GM10266 (cell line): ENCODE results near the gene ZNF215.

Experiments used
- DNase-seq: peaks from one replicate; pipeline ENCODE4 v3.0.0; 2012; ENCODE audit errors: extremely low spot score
- TF ChIP-seq, protein P1 (sequence below): IDR thresholded peaks from 2 replicates; pipeline ENCODE4 v1.5.1; 2012; ENCODE audit warnings: mild to moderate bottlenecking, low read depth; ENCODE audit not compliant: control insufficient read depth, insufficient read depth; ENCODE audit errors: missing control alignments

ZNF215 gene

DNA sequence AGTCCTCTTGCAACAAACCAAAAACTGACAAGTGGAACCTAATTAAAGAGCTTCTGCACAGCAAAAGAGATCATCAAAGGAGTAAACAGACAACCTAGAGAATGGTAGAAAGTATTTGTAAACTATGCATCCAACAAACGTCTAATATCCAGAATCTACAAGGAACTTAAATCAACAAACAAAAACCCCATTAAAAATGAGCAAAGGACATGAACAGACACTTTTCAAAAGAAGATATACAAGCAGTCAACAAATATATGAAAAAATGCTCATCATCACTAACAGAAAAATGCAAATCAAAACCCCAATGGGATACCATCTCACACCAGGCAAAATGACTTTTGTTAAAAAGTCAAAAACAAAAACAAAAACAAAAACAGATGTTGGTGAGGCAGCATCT lies 60.3 kb downstream of the ZNF215 start:
- TF ChIP-seq, protein P1, sequence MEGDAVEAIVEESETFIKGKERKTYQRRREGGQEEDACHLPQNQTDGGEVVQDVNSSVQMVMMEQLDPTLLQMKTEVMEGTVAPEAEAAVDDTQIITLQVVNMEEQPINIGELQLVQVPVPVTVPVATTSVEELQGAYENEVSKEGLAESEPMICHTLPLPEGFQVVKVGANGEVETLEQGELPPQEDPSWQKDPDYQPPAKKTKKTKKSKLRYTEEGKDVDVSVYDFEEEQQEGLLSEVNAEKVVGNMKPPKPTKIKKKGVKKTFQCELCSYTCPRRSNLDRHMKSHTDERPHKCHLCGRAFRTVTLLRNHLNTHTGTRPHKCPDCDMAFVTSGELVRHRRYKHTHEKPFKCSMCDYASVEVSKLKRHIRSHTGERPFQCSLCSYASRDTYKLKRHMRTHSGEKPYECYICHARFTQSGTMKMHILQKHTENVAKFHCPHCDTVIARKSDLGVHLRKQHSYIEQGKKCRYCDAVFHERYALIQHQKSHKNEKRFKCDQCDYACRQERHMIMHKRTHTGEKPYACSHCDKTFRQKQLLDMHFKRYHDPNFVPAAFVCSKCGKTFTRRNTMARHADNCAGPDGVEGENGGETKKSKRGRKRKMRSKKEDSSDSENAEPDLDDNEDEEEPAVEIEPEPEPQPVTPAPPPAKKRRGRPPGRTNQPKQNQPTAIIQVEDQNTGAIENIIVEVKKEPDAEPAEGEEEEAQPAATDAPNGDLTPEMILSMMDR: no peak
- no peak for DNase-seq

DNA sequence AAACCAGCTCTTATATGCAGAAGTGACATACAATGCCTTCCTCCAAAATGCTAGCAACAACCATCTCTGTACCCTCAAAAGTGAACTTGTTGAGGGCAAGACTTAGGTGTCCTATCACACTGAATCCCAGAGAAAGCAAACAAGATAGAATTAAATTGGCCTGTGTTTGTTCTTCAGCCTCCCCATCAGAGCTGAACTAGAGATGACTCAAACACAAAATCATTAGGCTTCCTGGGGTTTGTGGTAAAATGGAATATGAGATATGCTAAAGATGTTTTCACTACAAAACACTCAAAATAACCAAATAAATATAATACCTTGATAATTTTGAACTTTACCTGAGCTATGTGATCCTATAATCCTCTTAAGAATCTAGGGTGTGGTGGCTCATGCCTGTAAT lies 62.3 kb downstream of the ZNF215 start:
- TF ChIP-seq, protein P1: no peak
- DNase-seq: no peak

DNA sequence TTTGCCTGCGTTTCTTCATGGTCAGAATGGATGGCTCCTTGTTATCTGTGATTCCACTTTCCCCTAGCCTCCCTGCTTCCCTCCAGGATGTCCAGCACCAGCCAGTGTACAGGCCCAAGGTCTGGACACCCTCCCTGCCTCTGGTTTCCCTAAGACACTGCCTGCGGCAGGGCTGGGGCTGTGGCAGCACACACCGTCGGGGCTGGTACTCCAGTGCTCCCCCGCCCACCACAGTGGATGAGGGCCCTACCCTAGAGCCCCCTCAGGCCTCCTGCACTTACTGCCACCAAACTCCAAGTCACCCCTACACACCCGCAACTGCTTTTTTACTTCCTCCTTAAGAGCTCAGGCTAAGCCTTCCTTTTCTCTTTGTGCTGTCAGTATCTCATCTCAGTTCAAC lies 65.0 kb downstream of the ZNF215 start:
- TF ChIP-seq, protein P1: no peak
- DNase-seq: no peak

DNA sequence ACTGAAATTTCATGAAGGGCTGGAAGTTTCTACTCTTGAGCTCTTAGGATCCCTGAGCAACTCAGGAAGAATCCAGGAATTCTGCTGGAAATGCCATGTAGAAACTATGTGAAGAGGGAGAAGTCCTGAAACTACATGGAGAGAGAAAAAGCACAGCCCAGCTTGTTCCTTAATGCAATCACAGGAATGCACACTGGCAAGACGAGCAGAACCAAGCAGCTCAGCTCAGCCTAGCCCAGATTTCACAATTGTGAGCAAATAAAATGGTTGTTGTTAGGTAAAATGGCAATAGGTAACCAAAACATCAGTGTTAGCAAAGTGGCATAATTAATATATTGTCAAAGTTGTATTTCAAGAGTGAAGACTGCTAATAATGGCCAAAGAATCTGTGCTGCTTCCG lies 65.8 kb downstream of the ZNF215 start:
- TF ChIP-seq, protein P1: no peak

DNA sequence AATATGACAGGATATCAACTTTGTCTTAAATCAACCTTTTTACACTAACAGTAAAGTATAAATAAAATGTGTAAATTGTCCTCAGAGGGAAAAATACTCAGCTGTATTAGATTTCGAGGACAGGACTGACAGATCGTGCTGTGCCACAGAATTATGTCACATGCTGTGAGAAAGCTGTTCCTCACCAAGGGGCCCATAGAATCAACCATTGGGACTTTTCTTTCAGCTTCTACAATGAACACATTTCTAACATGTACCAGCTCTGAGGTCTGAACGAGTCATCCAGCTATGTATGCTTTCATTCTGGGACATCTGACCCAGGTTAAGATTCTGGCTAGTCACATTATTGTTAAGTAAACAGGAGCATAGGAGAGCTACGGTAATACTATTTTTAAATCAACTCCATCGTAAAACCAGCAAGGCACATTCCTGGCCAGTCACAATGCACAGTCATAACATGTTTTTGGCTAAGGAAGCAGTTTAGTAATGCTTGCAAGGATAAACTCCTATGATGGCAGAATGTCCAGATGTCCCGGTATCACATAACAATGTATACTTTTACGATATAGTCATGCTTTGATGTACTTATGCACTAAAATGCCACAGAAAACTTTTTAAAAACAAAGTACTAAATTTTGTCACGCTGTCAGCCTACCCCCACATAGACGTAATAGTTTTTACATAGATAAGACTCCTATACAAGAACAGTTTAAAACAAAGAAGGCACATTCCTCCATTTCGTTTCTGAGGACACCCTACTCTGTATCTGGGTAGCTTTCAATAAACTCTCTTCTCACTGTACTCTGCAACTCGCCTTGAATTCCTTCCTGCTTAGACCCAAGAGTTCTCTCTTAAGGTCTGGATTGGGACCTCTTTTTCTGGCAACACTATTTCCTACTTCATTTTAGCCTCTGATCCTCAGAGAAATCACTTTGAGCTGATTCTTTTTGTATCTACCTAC lies 66.5 kb downstream of the ZNF215 start:
- TF ChIP-seq, protein P1: no peak
- DNase-seq: no peak

More for the DNA sequence above, 65.8 kb downstream of the ZNF215 start:
- DNase-seq: no peak

DNA sequence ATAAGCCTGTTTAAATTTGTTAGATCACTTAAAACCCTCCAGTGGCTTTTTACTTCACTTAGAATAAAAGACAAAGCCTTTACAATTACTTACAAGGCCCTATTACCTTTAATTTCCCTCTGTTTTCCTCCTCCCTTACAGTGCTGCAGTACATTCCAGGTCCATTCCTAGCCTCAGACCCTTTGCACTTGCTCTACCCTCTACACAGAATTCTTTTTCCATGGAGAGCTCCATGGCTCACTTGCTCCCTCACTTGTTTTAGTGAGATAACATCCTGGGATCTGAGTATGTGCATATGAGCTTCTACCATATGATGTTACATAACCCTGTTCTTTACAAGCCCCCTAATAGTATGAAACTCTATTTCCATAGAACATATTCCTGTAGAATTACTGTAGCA lies 69.5 kb downstream of the ZNF215 start:
- TF ChIP-seq, protein P1: no peak
- no peak for DNase-seq

DNA sequence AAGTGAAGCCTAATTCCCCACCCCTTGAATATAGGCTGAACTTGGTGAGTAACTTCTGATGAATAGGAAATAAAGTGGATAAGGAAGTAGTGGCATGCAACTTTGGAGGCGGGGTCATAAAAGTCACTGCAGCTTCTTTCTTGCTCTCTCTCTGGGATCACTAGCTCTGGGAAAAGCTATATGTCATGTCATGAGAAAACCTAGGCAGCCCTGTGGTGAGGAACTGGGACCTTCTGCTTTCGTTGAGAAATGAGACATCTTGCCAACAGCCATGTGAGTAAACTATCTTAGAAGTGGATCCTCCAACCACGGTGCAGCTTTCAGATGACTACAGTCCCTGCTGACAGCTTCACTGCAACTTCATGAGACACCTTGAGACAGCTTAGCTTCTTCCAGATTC lies 78.3 kb downstream of the ZNF215 start:
- no peak for DNase-seq
- TF ChIP-seq, protein P1: no peak
